Ramos (cell line): ENCODE data around the gene PIK3C2G.

Experiments
- in situ Hi-C: fragments of 300-500 bp; cut with MboI; formaldehyde crosslinking; loops from one replicate; pipeline ENCODE4 v1.14.3; 2022; ENCODE audit warnings: low sequenced_read_pairs; ENCODE audit not compliant: unreplicated experiment

Gene PIK3C2G

DNA sequence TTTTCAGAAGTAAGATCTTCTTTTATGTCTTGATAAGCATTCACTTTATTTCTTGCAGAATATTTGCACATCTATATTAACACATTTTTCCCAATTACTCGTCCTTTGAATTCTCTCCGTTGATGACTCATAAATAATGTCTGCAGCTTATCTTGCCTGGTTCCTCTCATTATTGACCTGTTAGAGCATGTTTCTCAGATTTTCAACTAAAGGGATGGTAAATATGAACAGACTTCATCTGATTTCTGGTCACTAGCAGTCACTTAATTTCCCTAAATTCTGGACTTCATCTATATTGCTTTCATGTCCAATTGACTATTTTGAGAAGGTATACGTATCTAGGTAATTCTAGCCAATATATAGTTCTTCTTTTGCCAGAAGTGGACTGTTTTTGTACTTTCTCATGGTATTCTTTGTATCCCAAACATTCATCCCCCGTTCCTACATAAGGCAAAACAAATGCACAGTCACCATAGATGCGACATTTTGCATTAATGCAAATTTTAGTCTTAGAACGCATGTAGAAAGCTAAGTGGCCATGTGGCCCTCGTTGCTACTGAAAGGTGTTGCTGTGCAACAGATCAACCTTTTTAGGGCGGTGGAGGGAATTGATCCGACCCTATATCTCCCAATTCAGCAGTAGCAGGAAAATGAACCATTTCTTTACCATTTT lies 6.2 kb downstream of the PIK3C2G start:
- in situ Hi-C loops = no loop called here

DNA sequence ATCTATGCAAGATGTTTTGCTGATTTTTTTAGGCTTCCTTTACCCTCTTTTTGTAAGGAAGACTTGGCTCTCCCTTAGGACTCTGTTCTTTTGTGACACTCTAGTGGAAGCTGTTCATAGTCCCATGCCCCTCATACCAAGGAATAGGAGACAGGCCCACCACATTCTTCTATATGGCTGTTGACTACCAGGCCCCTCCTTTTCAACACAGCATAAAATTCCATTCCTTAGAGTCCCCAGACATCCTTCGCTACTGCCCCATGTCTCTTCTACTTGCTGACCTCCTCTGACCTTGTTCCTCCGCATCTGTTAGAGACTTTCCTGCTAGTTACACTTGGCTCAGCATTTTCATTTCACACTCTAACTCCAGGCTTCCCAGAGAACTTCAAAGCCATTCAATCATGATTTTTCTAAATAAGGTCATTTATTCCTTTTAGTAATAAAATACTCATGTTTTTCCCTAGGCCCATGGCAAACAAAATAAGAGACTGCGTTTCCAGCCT lies 9.7 kb downstream of the PIK3C2G start:
- in situ Hi-C loops = no loop called here

DNA sequence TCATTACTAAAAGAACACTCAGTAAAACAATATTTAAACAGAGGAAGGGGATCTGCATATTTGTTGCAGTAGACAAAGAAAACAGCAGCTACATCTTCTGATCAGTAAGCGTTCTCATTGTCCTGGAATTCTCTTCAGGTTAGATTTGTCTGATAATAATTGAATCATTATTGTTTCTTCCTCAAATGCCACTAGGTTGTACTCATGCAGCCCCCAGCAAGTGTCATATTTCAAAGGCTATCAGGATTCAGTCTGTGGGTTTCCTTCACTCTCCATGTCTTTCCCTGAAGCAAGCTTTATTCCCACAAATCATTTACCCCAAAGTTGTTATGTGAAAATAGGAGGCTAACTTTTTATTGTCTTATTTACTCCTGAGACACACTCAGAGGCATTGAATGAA lies 14.7 kb downstream of the PIK3C2G start:
- in situ Hi-C loops = no loop called here

DNA sequence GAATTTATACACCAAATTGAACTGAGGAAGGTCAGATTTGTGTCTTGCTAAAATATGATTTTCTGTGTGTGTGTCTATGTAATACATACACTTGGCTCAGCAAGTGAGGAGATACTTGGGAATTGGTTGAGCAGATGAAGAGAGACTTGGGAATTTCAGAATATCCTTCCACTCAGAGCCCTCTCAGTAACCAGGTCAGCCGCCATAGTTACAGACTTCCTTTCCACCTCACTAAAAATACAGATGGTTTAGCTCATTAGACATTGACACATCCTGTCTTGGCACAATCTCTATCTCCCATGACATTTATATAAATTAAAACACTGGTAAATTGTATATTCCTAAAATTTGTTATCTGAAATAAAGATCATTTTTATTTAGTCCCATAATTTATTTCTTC lies 15.9 kb downstream of the PIK3C2G start:
- in situ Hi-C loops = no loop called here

DNA sequence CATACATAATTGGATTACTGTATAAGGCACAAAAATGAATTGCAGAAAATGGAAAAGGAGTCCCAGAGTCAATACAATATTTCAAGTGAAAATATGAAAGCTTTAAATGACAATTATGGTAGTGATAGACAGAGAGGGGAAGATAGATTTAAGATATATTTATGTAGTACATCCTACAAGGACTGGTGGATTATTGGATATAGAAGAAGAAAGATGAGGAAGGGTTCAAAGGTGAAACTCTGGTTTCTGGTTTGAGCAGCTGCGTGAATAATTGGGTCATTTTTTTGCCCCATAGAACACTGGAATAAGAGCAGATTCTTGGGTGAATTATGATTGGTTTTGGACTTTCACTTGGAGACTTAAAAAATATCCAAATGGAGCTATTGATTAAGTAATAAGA lies 19.4 kb downstream of the PIK3C2G start:
- in situ Hi-C loops = no loop called here

DNA sequence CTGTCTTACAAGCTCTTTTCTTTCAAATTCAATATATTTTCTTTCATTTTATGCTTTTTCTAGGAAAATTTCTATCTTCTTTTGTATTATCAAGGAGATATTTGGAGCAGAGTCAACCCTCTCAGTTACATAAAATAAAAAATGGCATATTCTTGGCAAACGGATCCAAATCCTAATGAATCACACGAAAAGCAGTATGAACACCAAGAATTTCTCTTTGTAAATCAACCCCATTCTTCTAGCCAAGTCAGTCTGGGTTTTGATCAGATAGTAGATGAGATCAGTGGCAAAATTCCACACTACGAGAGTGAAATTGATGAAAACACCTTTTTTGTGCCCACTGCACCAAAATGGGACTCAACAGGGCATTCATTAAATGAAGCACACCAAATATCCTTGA lies 20.6 kb downstream of the PIK3C2G start:
- in situ Hi-C loops = no loop called here

DNA sequence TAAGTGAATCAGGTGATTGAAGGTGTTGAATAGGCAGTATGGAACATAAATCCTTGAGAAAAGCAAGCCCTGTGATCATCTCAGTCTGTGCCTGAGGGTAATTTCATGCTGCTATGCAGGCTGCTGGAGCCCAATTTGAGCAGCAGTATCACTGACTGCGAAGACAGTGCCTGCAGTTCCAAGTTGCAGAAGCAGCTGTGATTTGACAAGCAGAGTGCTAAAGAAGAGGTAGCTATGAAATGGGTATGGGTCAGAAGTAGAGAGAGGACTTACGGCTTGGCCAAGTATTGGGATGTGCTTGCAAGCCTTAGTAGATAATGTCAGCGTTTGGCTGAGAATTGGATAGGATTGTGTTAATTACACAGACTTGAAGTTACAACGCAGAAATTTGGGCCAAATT lies 22.5 kb downstream of the PIK3C2G start:
- in situ Hi-C loops = no loop called here

DNA sequence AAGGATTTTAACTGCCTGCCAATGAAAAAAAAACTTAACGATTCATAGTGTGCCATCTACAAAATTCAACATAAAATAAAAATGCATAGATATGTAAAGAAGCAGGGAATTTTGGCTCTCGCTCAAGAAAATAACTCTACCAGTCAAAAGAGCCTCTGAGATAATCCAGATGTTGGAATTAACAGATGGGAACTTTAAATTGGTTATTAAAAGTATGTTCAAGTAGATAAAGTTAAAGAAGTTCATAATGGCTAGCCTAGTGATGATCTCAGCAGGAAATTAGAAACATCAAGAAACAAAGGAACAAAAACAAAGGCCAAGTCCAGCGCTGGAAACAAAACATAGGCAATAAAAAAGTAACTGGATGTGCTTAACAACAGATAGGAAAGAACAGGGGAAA lies 23.1 kb downstream of the PIK3C2G start:
- in situ Hi-C loops = no loop called here

DNA sequence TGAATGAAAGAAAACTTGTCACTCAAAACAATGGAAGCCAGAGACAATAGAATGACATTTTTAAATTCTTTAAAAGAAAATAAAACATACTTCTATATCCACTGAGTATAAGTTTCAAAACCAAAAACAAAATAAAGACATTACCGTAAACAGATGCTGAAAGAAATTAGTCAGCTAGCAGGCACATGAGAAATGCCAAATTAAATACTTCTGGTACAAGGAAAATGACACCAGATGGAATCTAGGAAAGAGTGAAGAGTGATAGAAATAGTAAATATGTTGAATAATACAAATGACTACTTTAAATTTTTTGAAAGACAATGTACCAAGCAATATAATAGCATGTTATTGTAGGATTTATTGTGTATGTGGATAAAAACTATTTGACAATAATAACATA lies 23.8 kb downstream of the PIK3C2G start:
- in situ Hi-C loops = no loop called here

DNA sequence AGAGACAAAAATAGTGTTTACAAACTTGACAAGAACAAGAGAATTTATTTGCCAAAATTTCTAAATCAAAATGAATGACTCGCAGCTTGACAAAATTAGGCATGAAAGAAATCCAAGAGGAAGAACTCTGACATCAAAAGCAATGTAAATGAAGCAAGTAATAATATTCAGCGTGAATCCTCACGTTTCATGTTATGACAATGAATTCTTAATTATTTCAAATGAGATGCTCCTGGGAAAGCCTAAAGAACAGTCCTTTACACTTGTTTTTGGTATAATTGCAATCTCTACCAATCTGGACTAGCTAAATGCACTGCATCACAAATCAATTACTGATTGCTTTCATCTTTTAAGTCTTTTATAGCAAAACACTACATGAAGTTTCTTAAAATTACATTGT lies 29.1 kb downstream of the PIK3C2G start:
- in situ Hi-C loops = no loop called here

DNA sequence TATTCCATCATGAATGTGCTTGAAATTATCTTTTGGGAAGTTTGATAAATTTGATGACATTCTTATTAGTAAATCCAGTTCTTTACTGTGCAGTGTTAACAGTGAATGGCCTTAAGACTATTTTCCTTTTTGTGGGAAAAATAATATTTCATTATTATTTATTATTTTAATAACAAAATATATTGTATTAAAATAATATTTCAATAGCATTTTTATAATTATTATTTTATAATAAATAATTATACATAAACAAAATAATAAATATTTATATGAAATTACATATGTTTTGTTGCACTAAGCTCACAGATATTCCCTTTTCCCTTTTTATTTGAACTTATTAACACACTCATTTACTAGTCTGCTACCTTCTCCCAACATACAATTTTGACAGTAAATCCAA lies 33.6 kb downstream of the PIK3C2G start:
- in situ Hi-C loops = no loop called here

DNA sequence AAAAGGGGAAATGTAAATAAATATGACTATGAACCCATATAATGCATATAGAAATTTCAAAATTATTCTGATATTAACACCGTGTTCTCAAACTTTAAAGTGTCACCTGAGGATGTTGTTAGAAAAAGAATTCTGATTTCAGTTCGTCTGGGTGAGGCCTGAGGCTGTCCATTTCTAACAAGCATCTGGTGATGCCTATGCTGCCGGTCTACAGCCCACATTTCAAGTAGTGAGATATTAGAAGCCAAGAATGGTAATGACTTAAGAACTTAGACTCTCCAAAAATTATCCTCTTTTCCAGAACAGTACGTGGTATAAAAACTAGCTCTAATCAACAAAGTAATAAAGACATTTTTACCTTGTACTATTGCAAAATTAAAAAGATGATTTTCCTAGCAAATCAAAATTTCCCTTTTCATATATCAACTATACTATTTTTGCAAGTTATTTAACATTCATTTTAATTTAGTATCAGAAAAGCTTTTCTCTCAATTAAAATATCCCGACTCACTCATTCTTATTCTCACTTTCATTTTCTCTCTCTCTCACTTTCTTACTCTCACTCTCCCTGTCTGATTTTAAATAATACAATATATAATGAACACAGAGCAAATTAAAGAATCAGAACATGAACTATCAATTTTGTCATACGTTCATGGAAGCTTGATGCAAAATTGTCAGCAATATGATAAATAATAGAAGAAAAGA lies 35.0 kb downstream of the PIK3C2G start:
- in situ Hi-C loops = no loop called here

DNA sequence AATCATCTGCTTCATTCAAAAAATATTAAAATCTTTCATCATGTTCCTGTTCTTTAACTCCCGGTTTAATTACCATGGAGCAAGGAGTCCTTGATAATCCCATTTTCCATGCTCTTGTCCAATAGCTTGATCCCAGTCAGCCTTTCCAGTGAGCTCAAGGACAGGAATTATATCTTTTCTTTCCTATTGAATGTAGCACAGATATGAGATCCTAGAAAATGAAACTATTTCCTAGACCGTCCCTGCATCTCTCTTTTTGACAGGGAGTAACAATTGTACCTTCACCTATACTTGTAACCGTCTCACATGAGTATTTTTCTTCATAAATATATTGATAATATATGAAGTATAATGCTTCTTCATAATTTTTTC lies 35.6 kb downstream of the PIK3C2G start:
- in situ Hi-C loops = no loop called here

DNA sequence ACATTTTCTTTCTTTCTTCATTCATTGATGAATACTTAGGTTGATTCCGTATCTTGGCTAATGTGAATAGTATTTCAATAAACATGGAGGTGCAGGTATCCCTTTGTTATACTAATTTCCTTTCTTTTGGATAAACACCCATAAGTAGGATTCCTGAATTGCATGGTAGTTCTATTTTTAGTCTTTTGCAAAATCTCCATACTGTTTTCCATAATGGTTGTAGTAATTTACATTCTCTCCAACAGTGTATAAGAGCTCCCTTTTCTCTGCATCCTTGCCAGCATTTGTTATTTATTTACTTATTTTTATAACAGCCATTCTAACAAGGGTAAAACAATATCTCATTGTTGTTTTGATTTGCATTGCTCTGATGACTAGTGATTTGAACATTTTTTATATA lies 36.6 kb downstream of the PIK3C2G start:
- in situ Hi-C loops = no loop called here

DNA sequence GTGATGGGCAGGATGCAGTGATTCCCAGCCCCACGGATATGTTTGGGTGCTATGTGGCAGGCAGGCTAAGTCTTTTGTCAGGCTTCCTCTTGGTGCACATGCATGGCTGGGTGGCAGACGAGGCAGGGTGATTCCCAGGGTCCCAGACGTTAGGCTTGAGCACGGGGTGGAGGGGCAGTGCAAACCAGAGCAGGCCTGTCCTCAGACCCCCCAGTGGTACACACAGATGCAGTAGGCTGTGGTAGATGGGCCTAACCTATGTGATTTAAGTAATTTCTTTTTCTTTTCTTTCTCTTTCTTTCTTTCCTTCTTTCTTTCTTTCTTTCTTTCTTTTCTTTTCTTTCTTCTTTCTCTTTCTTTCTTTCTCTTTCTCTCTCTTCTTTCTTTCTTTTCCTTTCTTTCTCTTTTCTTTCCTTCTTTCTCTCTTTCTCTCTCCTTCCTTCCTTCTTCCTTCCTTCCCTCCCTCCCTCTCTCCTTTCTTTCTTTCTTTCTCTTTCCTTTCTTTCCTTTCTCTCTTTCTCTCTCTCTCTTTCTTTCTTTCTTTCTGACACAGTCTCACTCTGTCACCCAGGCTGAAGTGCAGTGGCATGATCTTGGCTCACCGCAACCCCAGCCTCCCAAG lies 41.6 kb downstream of the PIK3C2G start:
- in situ Hi-C loops = no loop called here

DNA sequence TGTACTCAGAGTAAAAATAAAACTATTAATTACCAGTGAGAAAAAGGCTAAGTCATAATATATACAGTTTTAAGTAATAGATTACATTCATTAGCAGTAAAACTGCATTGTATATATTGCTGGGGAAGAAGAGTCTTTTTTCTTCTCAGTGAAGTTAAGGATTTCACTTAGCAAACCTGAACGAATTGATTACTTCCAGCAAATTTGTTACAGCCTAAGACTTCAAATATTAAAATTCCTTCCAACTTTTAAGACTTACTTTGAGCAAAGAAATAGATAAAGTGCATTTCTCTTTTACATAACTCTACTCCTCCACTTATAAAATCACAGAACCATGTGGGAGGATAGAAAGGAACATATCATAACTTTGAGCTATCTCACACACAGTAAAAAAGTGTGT lies 43.3 kb downstream of the PIK3C2G start:
- in situ Hi-C loops = no loop called here

DNA sequence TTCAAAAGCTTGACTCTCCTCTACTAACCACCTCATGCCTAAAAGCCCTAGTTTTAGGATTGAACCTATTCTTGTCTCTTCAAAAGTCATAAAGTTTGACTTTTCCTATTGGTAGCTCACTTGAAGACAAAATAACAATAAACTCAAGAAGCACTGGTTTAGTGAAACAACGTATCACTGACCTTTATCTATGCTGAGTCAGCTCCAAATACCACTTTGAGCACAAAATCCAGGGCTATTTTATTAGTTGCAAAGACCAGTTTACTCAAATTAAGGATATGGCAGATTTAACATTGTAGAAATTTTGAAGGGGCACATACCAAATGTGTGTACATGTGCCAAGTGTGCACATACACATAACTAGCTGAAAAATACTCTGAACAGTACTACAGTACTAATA lies 45.0 kb downstream of the PIK3C2G start:
- in situ Hi-C loops = no loop called here

DNA sequence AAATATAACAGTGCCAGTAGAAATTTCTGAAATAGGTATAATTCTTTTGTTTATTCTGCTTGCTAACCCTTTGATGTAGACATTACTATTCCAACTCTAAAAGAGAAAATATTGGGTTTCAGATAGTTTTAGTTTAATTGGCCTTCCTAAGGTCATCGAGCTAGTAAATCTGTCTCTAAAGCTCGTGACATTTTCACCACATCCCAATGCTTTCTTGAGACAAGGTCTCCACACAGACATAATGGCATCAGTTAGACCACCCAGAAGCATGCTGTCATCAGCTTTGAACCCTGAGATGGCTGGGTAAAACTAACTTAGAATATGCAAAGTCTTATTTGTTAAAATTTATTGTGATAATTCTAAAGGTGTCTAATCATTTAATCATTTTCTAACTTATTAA lies 52.0 kb downstream of the PIK3C2G start:
- in situ Hi-C loops = no loop called here

DNA sequence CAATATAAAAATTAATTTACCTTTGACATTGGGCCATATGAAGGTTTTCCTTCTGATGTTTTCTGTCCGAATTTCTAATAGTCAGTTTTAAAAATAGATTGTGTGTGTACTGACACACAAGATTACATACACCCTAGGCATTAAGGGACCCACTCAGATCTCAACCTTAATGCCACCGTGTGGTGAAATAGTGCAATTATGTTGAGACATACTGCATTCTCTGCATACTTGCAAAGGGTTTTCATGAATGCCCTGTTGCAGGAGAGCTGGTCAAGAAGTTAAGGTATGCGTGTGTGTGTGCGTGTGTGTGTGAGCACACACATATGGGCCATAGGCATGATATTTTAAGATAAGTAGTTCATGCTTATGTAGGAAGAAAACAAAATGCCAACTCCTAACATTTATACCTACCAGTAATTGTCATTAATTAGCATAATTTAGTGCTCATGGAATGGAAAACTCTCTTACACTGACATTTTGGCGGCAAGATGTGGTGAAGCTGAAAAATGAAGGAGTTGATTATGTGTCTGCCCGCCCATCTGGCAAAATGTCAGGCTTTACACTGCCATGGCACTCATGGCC lies 58.8 kb downstream of the PIK3C2G start:
- in situ Hi-C loops = no loop called here

DNA sequence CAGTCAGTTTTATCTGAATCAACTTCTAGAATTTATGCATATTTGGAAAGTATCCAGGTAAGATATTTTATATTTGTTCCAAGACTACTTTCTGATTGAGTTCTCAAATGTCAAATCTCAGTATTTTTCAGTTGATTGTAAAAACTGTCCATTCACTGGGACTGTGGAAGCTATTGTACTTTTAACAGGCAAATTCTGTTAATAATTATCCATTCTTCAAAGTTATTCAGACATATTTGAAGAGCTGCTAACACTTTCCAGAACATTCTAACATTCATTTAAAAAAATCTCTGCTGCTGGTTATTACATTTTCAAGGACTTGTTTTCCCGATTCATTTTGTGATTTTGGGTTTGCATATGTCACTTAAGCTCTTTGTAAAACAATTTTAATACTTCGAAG lies 59.7 kb downstream of the PIK3C2G start:
- in situ Hi-C loops = no loop called here

DNA sequence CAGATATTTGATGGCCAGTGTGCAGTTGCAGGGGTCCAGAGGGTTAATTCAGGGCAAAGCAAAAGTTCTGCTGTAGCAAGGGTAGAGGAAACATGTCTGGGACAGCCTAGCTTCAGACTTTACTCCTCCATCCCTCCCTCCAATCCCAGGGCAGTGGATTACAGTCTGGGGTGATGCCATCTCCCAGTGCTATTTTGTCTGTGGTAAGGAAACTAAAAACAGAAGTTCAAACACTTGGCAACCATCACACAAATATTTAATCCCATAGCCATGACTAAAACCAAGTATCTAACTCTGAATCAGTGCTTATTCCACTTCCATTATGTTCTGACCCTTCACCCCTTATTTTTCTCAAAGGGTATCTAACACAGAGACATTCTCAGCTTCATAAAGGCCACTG lies 61.8 kb downstream of the PIK3C2G start:
- in situ Hi-C loops = no loop called here
